K562 (cell line): Measurements from ENCODE around the gene TLCD5. TPM values are rescaled to one million over a fixed set of nuclear protein-coding genes. Genes with fewer than 3 reads are reported as not detected.

Experiments used
- ARHGAP35 ChIP-seq: fragments of 450-650 bp; IDR thresholded peaks from 2 replicates; pipeline ENCODE4 v1.6.1; 2018; ENCODE audit not compliant: partially characterized antibody
- BACH1 ChIP-seq: fragments of 200-800 bp; sonication (Bioruptor generic); IDR thresholded peaks from 2 replicates; pipeline ENCODE4 v1.6.1; 2016; ENCODE audit warnings: missing genetic modification characterization, missing compliant biosample characterization
- DEAF1 ChIP-seq: fragments of 450-650 bp; formaldehyde crosslinking; IDR thresholded peaks from 2 replicates; pipeline ENCODE4 v1.4.0; 2020; ENCODE audit warnings: mild to moderate bottlenecking, moderate library complexity
- FOXP1 ChIP-seq: sonication (generic); formaldehyde crosslinking; IDR thresholded peaks from 2 replicates; pipeline ENCODE4 v1.8.0; 2022; ENCODE audit warnings: mild to moderate bottlenecking, missing genetic modification reagents
- KHSRP ChIP-seq: fragments of 450-650 bp; IDR thresholded peaks from 2 replicates; pipeline ENCODE4 v1.6.1; 2017
- MBD2 ChIP-seq: sonication (generic); IDR thresholded peaks from 2 replicates; pipeline ENCODE4 v1.6.1; 2016; ENCODE audit warnings: low read depth, borderline replicate concordance
- MLLT1 ChIP-seq, 2 experiments: fragments of 450-650 bp; IDR thresholded peaks; 2 replicates each; pipeline ENCODE4 v1.6.1; 2016
- NCOA4 ChIP-seq: fragments of 450-650 bp; IDR thresholded peaks from 2 replicates; pipeline ENCODE4 v1.6.1; 2018; ENCODE audit warnings: mild to moderate bottlenecking; ENCODE audit not compliant: partially characterized antibody
- PHF20 ChIP-seq: fragments of 450-650 bp; IDR thresholded peaks from 2 replicates; pipeline ENCODE4 v1.6.1; 2018; ENCODE audit not compliant: partially characterized antibody
- POLR2H ChIP-seq: IDR thresholded peaks from 2 replicates; pipeline ENCODE4 v1.6.1; 2016; ENCODE audit warnings: missing genetic modification characterization, low read depth, mild to moderate bottlenecking, control low read depth, missing compliant biosample characterization, moderate library complexity
- POLR3A ChIP-seq: IDR thresholded peaks from 2 replicates; pipeline ENCODE4 v1.6.1; 2011; ENCODE audit warnings: borderline replicate concordance, mild to moderate bottlenecking, moderate library complexity; ENCODE audit not compliant: insufficient read length, insufficient read depth; ENCODE audit errors: extremely low read depth
- SMC3 ChIP-seq: conservative IDR thresholded peaks from 2 replicates; pipeline ENCODE4 v1.6.1; 2011; ENCODE audit warnings: low read depth, low read length, improper control_type of control experiment; ENCODE audit not compliant: insufficient read depth
- SREBF1 ChIP-seq: fragments of 150-350 bp; IDR thresholded peaks from 2 replicates; pipeline ENCODE4 v1.6.1; 2014; ENCODE audit warnings: antibody characterized with exemption, low read depth, low read length, borderline replicate concordance
- TARDBP ChIP-seq: fragments of 450-650 bp; IDR thresholded peaks from 2 replicates; pipeline ENCODE4 v1.6.1; 2016
- TSHZ1 ChIP-seq: fragments of 250-450 bp; sonication (Bioruptor Pico); IDR thresholded peaks from 2 replicates; pipeline ENCODE4 v1.4.0; 2020; ENCODE audit warnings: mild to moderate bottlenecking, moderate library complexity
- ZC3H8 ChIP-seq: fragments of 450-650 bp; IDR thresholded peaks from 2 replicates; pipeline ENCODE4 v1.6.1; 2017
- ZFP91 ChIP-seq: sonication (generic); formaldehyde crosslinking; IDR thresholded peaks from 2 replicates; pipeline ENCODE4 v1.8.0; 2022; ENCODE audit warnings: mild to moderate bottlenecking, missing genetic modification reagents
- ZNF280B ChIP-seq: fragments of 250-450 bp; sonication (Bioruptor Pico); IDR thresholded peaks from 2 replicates; pipeline ENCODE4 v1.5.1; 2021; ENCODE audit warnings: mild to moderate bottlenecking
- ZNF41 ChIP-seq: fragments of 250-450 bp; sonication (Bioruptor Pico); conservative IDR thresholded peaks from 2 replicates; pipeline ENCODE4 v1.4.0; 2020; ENCODE audit warnings: mild to moderate bottlenecking
- ZNF785 ChIP-seq: fragments of 250-450 bp; sonication (Bioruptor Pico); IDR thresholded peaks from 2 replicates; pipeline ENCODE4 v1.4.0; 2020; ENCODE audit warnings: mild to moderate bottlenecking
- polyA plus RNA-seq, 8 experiments: library from polyadenylated mRNA; depleted of rRNA in 4 of 8; stranded (reverse) in 5 of 8; unstranded in 3 of 8; fragments of >200 nt; fragmentation: Nextera tagmentation in 2 of 8; fragmentation: Illumina TruSeq in 1 of 8; extraction: Ambion mirVana in 2 of 8; extraction: Trizol in 1 of 8; gene quantifications; 2 replicates each; pipeline versions ENCODE4 v1.2.1 to v1.2.3, GENCODE V29; 2011 to 2014; ENCODE audit warnings: inconsistent platforms in 1 of 8, missing spikeins in 1 of 8
- total RNA-seq, 7 experiments: library from RNA; depleted of rRNA in 6 of 7; stranded (reverse); fragments of >200 nt in 6 of 7; fragmentation: Illumina TruSeq in 2 of 7; extraction: Trizol in 2 of 7; gene quantifications; 2 replicates each; pipeline versions ENCODE4 v1.2.1 to v1.2.3, GENCODE V29; 2011 to 2021; ENCODE audit warnings: low replicate concordance in 1 of 7

Gene TLCD5
- total and polyA plus RNA-seq, 9 of the 15 experiments (the other 6 are each of a cell fraction or from before 2014, with no cell fraction given) = 0.94 to 5.1 (median 1.6) TPM

GRCh38 chr11:120303004-120303637 is 22.0 kb upstream of the TLCD5 start (continued):
- TF ChIP-seq ZFP91 (CRISPR knock-in tag) (no peak), SREBF1 (no peak), ZC3H8 (no peak), ZNF785 (no peak), FOXP1 (no peak), MBD2 (no peak), PHF20 (no peak), DEAF1 (CRISPR knock-in tag) (0 out of 2 replicates have a peak, but pooled peaks have one; percentile 13), TARDBP (no peak), POLR2H (no peak), ZNF41 (CRISPR knock-in tag) (no peak), KHSRP (no peak), NCOA4 (no peak), SMC3 (peak; percentile 89), TSHZ1 (CRISPR knock-in tag) (no peak), POLR3A (no peak), ARHGAP35 (no peak), ZNF280B (CRISPR knock-in tag) (no peak), BACH1 (tag) (no peak), MLLT1 (IDR thresholded peaks at IDR 0.05) (0 out of 4 replicates have a peak, but pooled peaks of 1 of the 2 experiments have one; percentile 32)
